Glutamatergic neuron (in vitro differentiated cells): ENCODE results near the gene MRPL4. TPM values are rescaled to one million over a fixed set of nuclear protein-coding genes. Genes with fewer than 3 reads are reported as not detected.

ENCODE experiments used
- DNase-seq: peaks from one replicate; pipeline ENCODE4 v3.0.0; 2022
- H3K27ac Mint-ChIP-seq: one replicate; pipeline ENCODE4 v1.8.0; 2020; ENCODE audit warnings: mild to moderate bottlenecking, mixed read lengths, inconsistent platforms; ENCODE audit not compliant: unreplicated experiment
- H3K27me3 Mint-ChIP-seq: one replicate; pipeline ENCODE4 v1.8.0; 2020; ENCODE audit warnings: mild to moderate bottlenecking, moderate library complexity, mixed read lengths, inconsistent platforms; ENCODE audit not compliant: unreplicated experiment
- H3K36me3 Mint-ChIP-seq: one replicate; pipeline ENCODE4 v1.8.0; 2020; ENCODE audit warnings: mild to moderate bottlenecking, mixed read lengths, inconsistent platforms; ENCODE audit not compliant: unreplicated experiment
- H3K4me1 Mint-ChIP-seq: one replicate; pipeline ENCODE4 v1.8.0; 2020; ENCODE audit warnings: mild to moderate bottlenecking, low read depth, mixed read lengths, inconsistent platforms; ENCODE audit not compliant: unreplicated experiment
- H3K4me3 Mint-ChIP-seq: one replicate; pipeline ENCODE4 v1.8.0; 2020; ENCODE audit warnings: mild to moderate bottlenecking, mixed read lengths, inconsistent platforms; ENCODE audit not compliant: unreplicated experiment
- H3K9me3 Mint-ChIP-seq: one replicate; pipeline ENCODE4 v1.8.0; 2020; ENCODE audit warnings: mild to moderate bottlenecking, moderate library complexity, mixed read lengths, inconsistent platforms; ENCODE audit not compliant: unreplicated experiment
- total RNA-seq: library from RNA; stranded (reverse); fragmentation: NEBNext Ultra II Directional; extraction: Animal tissue kit (Norgen Biotek cat#: 25700); gene quantifications from one replicate; pipeline ENCODE4 v1.2.1, GENCODE V29; 2021; ENCODE audit not compliant: unreplicated experiment
- TF ChIP-seq, protein P1 (sequence below): fragments of 200-600 bp; sonication (generic); IDR thresholded peaks from one replicate; pipeline ENCODE4 v1.5.0; 2021; ENCODE audit not compliant: partially characterized antibody, unreplicated experiment

Gene MRPL4
- total RNA-seq, 1 donor from 2014 or later: 42.8 TPM

- DNase-seq: no peak
- H3K9me3 Mint-ChIP-seq: peaks cover 5% of the 10 kb centered on the region
- no peak overlapping the region for H3K27ac Mint-ChIP-seq
- H3K4me3 Mint-ChIP-seq: no peak overlapping the region
- H3K4me1 Mint-ChIP-seq: no peaks in the 10 kb centered on the region
- H3K27me3 Mint-ChIP-seq: peaks cover 13% of the 10 kb centered on the region
- H3K36me3 Mint-ChIP-seq: no peaks in the 10 kb centered on the region
- TF ChIP-seq, protein P1, sequence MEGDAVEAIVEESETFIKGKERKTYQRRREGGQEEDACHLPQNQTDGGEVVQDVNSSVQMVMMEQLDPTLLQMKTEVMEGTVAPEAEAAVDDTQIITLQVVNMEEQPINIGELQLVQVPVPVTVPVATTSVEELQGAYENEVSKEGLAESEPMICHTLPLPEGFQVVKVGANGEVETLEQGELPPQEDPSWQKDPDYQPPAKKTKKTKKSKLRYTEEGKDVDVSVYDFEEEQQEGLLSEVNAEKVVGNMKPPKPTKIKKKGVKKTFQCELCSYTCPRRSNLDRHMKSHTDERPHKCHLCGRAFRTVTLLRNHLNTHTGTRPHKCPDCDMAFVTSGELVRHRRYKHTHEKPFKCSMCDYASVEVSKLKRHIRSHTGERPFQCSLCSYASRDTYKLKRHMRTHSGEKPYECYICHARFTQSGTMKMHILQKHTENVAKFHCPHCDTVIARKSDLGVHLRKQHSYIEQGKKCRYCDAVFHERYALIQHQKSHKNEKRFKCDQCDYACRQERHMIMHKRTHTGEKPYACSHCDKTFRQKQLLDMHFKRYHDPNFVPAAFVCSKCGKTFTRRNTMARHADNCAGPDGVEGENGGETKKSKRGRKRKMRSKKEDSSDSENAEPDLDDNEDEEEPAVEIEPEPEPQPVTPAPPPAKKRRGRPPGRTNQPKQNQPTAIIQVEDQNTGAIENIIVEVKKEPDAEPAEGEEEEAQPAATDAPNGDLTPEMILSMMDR: no peak
Measured at GRCh38 chr19:10284960-10285278, 32.9 kb downstream of the MRPL4 start.

DNA sequence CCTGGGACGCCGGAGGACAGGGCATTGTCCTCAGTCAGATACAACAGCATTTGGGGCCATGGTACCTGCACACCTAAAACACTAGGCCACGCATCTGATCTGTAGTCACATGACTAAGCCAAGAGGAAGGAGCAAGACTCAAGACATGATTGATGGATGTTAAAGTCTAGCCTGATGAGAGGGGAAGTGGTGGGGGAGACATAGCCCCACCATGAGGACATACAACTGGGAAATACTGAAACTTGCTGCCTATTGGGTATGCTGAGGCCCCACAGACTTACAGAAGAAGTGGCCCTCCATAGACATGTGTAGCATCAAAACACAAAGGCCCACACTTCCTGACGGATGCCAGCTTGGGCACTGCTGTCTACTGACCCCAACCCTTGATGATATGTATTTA, 33.4 kb downstream of the MRPL4 start:
- TF ChIP-seq, protein P1: no peak
- Mint-ChIP-seq H3K27me3 (peaks cover 15% of the 10 kb centered on the region), H3K9me3 (peaks cover 5% of the 10 kb centered on the region), H3K27ac (no peak overlapping the region), H3K4me3 (no peak overlapping the region), H3K36me3 (no peaks in the 10 kb centered on the region), H3K4me1 (no peaks in the 10 kb centered on the region)
- DNase-seq: no peak

DNA sequence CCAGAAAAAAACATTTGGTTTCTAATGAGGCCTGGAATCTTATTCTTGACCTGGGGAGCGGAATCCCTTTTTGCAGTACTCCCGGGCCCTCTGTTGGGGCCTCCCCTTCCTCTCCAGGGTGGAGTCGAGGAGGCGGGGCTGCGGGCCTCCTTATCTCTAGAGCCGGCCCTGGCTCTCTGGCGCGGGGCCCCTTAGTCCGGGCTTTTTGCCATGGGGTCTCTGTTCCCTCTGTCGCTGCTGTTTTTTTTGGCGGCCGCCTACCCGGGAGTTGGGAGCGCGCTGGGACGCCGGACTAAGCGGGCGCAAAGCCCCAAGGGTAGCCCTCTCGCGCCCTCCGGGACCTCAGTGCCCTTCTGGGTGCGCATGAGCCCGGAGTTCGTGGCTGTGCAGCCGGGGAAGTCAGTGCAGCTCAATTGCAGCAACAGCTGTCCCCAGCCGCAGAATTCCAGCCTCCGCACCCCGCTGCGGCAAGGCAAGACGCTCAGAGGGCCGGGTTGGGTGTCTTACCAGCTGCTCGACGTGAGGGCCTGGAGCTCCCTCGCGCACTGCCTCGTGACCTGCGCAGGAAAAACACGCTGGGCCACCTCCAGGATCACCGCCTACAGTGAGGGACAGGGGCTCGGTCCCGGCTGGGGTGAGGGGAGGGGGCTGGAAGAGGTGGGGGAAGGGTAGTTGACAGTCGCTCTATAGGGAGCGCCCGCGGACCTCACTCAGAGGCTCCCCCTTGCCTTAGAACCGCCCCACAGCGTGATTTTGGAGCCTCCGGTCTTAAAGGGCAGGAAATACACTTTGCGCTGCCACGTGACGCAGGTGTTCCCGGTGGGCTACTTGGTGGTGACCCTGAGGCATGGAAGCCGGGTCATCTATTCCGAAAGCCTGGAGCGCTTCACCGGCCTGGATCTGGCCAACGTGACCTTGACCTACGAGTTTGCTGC, 35.1 kb downstream of the MRPL4 start, which contains the start of gene ICAM4:
Gene ICAM4, plus strand, starts transcription at position 153 of the 935 bp plus-strand sequence. Its CDS starts 58 bp downstream, at position 211.
- H3K36me3 Mint-ChIP-seq: no peaks in the 10 kb centered on the region
- H3K27ac Mint-ChIP-seq: no peak within 1 kb of the TSS
- peaks cover 7% of the 10 kb centered on the region for H3K9me3 Mint-ChIP-seq
- peaks cover 22% of the 10 kb centered on the region for H3K27me3 Mint-ChIP-seq
- DNase-seq: peak; percentile 33
- TF ChIP-seq, protein P1: no peak
- no peak within 1 kb of the TSS for H3K4me3 Mint-ChIP-seq
- peaks cover 1% of the 10 kb centered on the region for H3K4me1 Mint-ChIP-seq

DNA sequence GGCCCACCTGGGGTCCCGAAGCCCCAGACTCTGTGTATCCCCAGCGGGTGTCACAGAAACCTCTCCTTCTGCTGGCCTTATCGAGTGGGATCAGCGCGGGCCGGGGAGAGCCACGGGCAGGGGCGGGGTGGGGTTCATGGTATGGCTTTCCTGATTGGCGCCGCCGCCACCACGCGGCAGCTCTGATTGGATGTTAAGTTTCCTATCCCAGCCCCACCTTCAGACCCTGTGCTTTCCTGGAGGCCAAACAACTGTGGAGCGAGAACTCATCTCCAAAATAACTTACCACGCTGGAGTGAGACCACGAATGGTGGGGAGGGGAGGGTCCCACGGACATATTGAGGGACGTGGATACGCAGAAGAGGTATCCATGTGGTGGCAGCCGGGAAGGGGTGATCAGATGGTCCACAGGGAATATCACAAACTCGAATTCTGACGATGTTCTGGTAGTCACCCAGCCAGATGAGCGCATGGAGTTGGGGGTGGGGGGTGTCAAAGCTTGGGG, 36.7 kb downstream of the MRPL4 start:
- Mint-ChIP-seq H3K4me3 (peak overlapping the region; percentile 31), H3K9me3 (peaks cover 14% of the 10 kb centered on the region), H3K27ac (no peak overlapping the region), H3K36me3 (no peaks in the 10 kb centered on the region), H3K4me1 (peaks cover 5% of the 10 kb centered on the region), H3K27me3 (peaks cover 31% of the 10 kb centered on the region)
- DNase-seq: no peak
- TF ChIP-seq, protein P1: no peak
